GM21390 (cell line): Measurements from ENCODE around the gene UBAP1L.
"Not testable (repeated sequence)": the region's sequence is repeated elsewhere in the genome, so short reads cannot be mapped to it uniquely, and the experiment has no call there.

Experiments
- ATAC-seq: cut with Tn5 transposase; IDR thresholded peaks from one replicate; pipeline ENCODE4 v1.9.1; 2021; ENCODE audit not compliant: unreplicated experiment

UBAP1L gene

DNA sequence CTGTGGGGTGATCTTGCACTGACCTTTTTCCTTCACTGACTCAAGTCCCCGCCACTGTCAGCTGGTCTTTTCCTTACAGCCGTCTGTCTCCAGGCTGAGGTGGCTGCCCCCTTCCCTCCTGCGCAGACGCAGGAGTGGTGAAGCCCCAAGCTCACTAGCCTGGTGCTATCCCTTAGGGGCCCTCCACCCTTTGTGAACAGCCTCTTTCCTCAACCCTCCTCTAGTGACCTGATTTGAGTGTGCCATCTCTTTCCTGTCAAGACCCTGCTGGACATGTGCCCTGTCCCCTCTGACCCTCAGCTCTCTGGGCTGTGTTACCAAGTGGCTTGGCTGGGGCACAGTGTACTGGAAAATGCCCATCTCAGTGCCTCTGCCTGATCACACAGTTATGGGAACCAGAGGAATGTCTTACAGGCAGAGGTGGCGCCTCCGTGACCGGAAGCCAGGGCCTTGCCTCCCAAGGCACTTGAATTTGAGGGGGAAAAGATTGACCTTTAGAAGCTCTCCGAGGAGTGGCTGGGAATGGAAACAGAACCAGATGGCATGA, 29.7 kb downstream of the UBAP1L start:
- no peak for ATAC-seq

DNA sequence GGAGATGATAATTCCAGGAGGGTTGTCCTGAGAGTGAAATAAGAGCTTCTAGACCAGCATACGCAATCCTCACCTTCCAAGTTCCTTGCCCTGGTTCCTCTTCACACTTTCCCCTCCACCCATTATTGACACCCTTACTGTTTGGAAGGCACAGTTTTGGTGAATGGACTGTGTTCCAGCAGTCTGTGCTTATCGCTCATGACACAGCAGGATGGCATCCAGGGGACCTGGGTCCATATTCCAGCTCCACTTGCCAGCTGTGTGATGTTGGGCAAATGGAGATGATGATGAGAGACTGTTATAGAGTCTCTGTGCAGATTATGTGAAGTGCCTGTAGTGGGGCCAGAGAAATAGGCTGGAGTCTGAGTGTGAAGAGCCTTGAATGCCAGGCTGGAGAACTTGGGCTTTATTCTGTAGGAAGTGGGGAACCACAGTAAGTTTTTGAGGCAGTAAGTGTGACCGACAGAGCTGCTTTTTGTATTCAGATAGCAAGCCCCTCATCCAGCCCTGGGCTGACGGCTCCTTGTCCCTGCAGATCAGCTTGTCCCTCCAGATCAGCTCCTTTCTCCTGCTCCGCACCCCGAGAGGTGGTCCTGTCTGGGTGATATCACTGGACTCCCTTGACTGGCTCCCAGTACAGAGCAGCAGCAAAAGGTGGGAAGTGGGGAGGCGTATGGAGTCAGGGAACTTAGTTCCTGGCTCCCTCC, 30.3 kb downstream of the UBAP1L start:
- no peak for ATAC-seq

DNA sequence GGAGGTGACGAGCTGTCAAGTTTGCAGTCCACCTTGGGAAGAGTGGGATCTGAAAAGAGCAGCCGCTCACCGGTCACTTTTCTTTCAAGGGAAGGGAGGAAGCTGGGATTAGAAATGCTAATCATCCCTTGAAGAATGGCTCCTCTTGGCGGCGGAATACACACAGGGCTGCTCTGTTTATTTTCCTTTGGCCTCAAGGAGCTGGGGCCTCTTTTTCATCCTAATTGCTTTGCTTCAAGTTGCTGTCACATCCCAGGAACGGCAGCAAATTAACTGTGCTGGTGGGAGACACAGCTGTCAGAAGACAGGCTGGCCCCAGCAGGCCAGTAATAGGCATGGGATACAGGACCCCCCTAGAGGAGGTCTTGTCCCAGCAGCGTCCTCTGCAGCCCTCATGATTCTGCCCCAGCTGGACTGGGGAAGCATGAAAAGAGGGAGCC, 31.7 kb downstream of the UBAP1L start:
- no peak for ATAC-seq

GRCh38 chr15:65082303-65082953, 32.6 kb downstream of the UBAP1L start:
- no peak for ATAC-seq

- ATAC-seq: no peak
These were observed 33.2 kb downstream of the UBAP1L start for GRCh38 chr15:65081758-65082157.

DNA sequence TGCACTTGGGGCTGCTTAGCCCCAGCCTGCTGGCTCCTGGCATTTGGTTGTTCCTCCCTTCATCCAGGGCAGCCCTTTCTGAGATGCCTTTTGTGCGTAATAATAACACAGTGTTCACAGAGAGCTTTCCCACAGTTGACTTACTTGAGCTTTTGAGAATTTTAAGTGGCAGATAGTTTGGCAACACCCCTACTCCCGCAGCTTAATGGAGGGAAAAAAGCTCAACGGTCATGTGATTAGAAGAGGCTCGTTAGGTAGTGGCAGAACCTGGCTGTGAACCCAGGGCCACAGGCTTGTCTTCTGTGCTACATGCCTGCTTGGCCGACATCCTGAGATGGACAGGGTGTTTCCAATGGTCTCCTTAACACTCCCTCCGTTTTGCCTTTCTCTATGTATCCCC, 33.7 kb downstream of the UBAP1L start:
- ATAC-seq: no peak

GRCh38 chr15:65079580-65079979, 35.4 kb downstream of the UBAP1L start:
- ATAC-seq: no peak

DNA sequence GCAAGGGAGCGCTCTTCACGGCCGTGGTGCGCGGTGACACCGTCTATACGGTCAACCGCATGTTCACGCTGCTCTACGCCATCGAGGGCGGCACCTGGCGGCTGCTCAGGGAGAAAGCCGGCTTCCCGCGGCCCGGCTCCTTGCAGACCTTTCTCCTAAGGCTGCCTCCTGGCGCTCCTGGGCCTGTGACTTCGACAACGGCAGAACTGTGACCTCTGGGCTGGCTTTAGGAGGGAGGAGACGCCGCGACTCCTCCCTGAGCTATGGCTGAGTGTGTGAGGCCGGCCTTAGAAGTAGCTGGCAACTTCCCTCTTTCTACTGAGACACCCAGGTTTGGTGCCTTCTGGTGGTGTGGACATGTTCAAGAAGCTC, 37.0 kb downstream of the UBAP1L start:
- no peak for ATAC-seq

- ATAC-seq: no peak
These were observed 37.6 kb downstream of the UBAP1L start for GRCh38 chr15:65077291-65077980.

- no peak for ATAC-seq
These were observed 38.3 kb downstream of the UBAP1L start, which contains the start of gene KBTBD13 for GRCh38 chr15:65076486-65077290. Gene KBTBD13, plus strand, starts transcription at chr15:65076746. Its CDS starts 70 bp downstream, at chr15:65076816.

- ATAC-seq: not testable (repeated sequence)
These were observed 39.2 kb downstream of the UBAP1L start for GRCh38 chr15:65075607-65076395.

DNA sequence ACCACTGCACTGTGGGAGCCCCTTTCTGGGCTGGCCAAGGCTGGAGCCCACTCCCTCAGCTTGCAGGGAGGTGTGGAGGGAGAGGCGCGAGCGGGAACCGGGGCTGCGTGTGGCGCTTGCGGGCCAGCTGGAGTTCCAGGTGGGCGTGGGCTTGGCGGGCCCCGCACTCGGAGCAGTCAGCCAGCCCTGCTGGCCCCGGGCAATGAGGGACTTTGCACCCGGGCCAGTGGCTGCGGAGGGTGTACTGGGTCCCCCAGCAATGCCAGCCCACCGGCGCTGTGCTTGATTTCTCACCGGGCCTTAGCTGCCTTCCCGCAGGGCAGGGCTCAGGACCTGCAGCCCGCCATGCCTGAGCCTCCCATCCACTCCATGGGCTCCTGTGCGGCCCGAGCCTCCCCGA, 40.1 kb downstream of the UBAP1L start:
- not testable (repeated sequence) for ATAC-seq

- ATAC-seq: no peak
These were observed 42.4 kb downstream of the UBAP1L start for GRCh38 chr15:65072617-65073016.

- ATAC-seq: no peak
These were observed 43.0 kb downstream of the UBAP1L start for GRCh38 chr15:65072027-65072426.

DNA sequence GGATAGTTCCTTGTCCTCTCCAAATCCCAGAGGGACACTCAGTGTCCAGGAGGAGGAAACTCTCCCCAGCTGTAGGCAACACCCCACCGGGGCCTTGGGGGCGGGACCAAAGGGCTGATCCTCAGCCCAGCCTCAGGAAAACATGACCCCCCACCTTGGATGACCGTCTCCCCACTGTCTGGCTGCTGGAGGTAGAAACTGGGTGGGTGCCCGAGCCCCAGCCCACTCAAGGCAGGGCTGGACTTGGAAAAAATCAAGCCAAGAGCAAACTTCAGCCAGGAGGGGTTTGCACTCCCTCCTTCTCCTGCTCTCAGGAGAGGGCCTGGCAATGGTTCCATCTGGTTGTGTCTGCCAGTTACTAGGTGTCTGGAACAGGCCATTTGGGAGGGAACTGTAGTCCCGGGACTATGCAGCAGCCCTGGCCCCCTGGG, 43.6 kb downstream of the UBAP1L start:
- no peak for ATAC-seq

- ATAC-seq: no peak
These were observed 45.0 kb downstream of the UBAP1L start for GRCh38 chr15:65069779-65070546.

- ATAC-seq: no peak
These were observed 45.8 kb downstream of the UBAP1L start for GRCh38 chr15:65069179-65069578.

GRCh38 chr15:65068403-65068788, 46.6 kb downstream of the UBAP1L start:
- no peak for ATAC-seq

GRCh38 chr15:65067645-65068402, 47.2 kb downstream of the UBAP1L start, which contains the start of gene RASL12:
Gene RASL12, minus strand, starts transcription at chr15:65067991. Its CDS starts 156 bp downstream, at chr15:65067835.
- ATAC-seq: no peak
